Tongue (tissue), 2 donors: ENCODE measurements around the gene FADS6. TPM values are rescaled to one million over a fixed set of nuclear protein-coding genes. Genes with fewer than 3 reads are reported as not detected.
A peak's percentile ranks its signal among the peaks of the same experiment; 100 is the strongest.
"Not testable (repeated sequence)": the region's sequence is repeated elsewhere in the genome, so short reads cannot be mapped to it uniquely, and the experiment has no call there.

Experiments
- DNase-seq: peaks from one replicate; pipeline ENCODE4 v3.0.0-alpha.2; 2015
- total RNA-seq: library from RNA; depleted of rRNA; stranded (reverse); fragments of >200 nt; gene quantifications from one replicate; pipeline ENCODE4 v1.2.3, GENCODE V29; 2014

FADS6 gene
- total RNA-seq, 1 donor from 2014 or later: 0.51 TPM

DNA sequence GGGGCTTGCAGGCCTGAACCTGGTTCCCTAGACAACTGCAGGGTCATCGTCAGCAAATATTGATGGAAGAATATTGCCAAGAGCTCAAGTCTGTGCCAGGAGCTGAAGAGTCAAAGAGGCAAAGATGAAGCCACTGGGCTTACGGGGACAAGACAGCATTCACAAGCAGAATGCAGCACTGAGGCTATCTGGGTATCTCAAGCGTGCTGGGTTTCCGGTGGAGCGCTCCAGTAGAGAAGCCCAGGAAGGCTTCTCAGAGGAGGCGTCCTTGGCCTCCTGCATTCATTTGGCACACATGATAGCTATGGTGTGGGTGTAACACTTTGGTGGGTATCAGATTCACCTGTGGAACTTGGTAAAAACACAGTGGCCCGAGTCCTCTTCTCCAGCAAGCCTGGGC is 2.9 kb downstream of the FADS6 start:
- no peak for DNase-seq

- no peak for DNase-seq
Measured at GRCh38 chr17:74888469-74888868, 5.0 kb downstream of the FADS6 start.

DNA sequence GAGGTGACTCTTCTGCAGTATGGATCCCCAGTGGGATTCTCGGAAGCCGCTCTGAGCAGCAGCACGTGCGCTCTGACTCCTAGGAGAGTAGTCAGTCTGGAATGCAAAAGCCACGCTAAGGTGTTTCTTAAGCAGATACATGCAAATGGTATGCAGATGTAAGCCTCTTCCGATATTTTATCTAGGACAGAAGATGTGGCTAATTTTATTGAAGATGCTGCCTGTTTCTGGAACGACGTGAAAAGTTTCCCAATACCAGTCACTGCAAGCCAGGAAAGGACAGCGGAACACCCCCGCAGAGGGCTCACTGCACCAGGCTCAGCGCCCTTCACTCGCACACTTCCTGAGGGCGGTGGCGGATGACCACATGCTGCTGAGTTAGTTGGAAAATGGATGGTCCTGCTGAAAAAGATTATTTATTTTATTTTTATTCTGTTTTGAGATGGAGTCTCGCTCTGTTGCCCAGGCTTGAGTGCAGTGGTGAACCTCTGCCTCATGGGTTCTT is 10.1 kb downstream of the FADS6 start:
- no peak for DNase-seq

GRCh38 chr17:74882517-74883240 is 10.8 kb downstream of the FADS6 start:
- DNase-seq: no peak

GRCh38 chr17:74881073-74881472 is 12.4 kb downstream of the FADS6 start:
- no peak for DNase-seq

GRCh38 chr17:74879308-74879707 is 14.1 kb downstream of the FADS6 start:
- no peak for DNase-seq

DNA sequence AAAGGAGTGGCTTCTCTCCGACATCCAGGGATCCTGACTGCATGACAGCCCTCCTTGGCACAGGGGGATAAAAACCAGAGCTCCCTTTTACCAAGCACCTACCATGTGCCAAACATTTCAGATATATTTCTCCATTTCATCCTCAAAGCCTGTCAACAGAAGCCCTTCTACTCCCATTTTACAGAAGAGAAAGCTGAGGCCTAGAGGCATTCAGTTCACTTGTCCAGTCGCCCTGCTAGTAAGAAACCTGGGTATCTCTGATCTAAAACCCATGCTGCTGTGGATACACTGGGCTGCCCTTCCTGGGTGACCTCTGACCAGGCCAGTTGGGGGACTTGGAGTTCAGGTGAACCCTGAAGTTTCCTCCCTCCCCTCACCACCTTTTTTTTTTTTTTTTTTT is 14.8 kb downstream of the FADS6 start:
- DNase-seq: no peak

GRCh38 chr17:74877592-74878548 is 15.6 kb downstream of the FADS6 start:
- DNase-seq: peak; percentile 58

- no peak for DNase-seq
Measured at GRCh38 chr17:74875977-74876593, 17.3 kb downstream of the FADS6 start.

GRCh38 chr17:74875155-74875976 is 18.1 kb downstream of the FADS6 start:
- DNase-seq: no peak

- DNase-seq: no peak
Measured at GRCh38 chr17:74874615-74875037, 18.8 kb downstream of the FADS6 start.

GRCh38 chr17:74873874-74874614 is 19.4 kb downstream of the FADS6 start:
- no peak for DNase-seq

DNA sequence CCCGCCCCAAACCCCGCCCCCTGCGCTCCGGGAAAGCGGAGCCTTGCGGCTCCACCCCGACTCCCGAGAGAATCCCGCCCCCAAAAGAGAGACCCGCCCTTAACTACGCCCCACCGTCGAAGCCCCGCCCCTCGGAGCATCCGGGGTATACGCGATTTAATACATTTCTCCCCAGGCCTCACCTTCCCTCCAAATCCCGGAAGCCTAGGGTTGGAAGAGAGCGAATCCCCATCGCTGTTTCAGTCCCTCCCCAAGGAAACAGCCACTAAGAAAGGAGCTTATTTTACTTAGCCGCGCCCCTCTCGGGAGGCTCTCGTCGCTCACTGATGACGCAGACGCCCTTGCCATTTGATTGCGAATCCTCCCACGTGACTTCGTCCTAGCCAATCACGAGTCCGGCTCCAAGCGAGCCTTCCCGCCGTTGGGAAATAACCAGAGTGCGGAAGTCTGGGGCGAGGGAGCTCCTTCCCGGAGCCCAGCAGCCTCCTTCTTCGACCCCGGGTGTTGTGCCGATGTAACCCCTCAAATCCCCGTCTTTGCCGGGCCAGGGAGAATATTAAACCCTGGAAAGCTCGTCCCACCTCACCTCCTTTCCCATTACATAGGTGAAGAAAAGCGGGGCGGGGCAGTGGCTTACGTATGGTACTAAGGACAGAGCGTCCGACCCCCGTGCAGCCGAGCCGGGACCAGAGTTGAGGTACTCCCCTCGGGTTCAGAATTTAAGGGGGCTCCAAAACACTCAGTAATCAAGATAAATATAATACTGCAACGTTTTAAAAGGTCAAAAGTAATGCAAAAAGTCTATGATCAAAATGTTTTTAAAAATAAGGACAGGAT is 20.2 kb downstream of the FADS6 start:
- peak; percentile 100 for DNase-seq

GRCh38 chr17:74872313-74873036 is 21.0 kb downstream of the FADS6 start, which contains the start of gene FDXR:
Gene FDXR (minus strand): TSS chr17:74872994. CDS start chr17:74872944, 50 bp downstream.
- no peak for DNase-seq

DNA sequence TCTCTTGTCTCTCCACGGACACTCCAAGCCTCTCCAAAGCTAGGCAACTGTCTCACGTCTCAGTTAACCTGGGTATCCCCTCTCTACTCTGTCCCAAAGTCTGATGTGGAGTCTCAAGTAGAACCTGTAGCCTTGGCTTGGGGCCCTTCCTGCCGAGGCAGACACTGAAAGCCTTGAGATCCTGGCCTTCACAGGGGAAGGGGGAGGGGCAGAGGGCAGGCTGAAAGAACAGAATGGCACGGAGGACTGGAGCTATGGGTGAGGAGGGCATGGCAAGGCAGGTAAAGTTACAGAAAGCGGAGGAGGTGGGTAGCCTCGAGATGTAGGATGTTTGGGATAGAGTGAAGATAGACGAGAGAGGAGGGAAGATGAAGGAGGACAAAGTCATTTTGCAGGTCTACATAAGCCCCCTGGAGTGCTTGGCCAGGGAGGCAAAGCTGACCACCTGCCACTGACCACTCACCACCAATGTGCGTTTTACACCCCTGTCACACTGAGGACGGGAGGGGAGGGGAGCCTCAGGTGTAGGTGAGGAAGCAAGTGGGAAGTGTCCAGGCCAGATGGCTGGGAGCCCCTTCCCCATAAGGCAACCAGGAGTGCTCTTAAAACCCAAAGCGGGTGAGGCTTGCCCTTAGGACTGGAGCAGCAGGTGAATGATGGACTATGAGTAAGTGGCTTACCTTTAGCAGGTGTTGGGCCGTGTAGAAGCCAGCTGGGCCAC is 21.9 kb downstream of the FADS6 start:
- no peak for DNase-seq

- no peak for DNase-seq
Measured at GRCh38 chr17:74870512-74870911, 22.9 kb downstream of the FADS6 start.

DNA sequence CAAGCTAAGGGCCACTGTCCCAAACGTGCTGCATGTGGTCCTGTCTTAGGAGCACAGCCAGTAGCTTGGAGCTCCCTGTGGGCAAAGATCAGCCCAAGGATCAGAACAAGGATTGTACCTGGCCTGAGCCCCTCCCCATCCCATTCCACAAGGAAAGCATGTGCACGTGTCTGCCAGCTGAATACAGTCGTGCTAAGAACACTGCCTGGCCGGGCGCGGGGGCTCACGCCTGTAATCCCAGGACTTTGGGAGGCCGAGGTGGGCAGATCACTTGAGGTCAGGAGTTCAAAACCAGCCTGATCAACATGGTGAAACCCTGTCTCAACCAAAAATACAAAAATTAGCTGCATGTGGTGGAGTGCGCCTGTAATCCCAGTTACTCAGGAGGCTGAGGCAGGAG is 23.4 kb downstream of the FADS6 start:
- not testable (repeated sequence) for DNase-seq

- no peak for DNase-seq
Measured at GRCh38 chr17:74868908-74869255, 24.6 kb downstream of the FADS6 start.
